ENCODE measurements around the gene ABHD18.
"Not testable (repeated sequence)": the region's sequence is repeated elsewhere in the genome, so short reads cannot be mapped to it uniquely, and the experiment has no call there.

Gene ABHD18

GRCh38 chr4:127970925-127971324 is 5.7 kb downstream of the ABHD18 start:
- not testable (repeated sequence) for H3K4me3 ChIP-seq (ENCODE audit: low read depth, low read length); H2BK120ac ChIP-seq (ENCODE audit: insufficient read depth, low read length, poor library complexity); H3K4me1 ChIP-seq (ENCODE audit: control insufficient read depth in 1 of 2, insufficient read depth in 2 of 2, low read length in 2 of 2); H3K9ac ChIP-seq (ENCODE audit: low read length); H3K4ac ChIP-seq (ENCODE audit: low read depth, low read length); H3K36me3 ChIP-seq (ENCODE audit: control insufficient read depth in 1 of 2, insufficient read depth in 2 of 2, low read length in 2 of 2); H3K9me3 ChIP-seq (ENCODE audit: insufficient read depth, low read depth, low read length); H3K18ac ChIP-seq (ENCODE audit: low read length); H3K14ac ChIP-seq (ENCODE audit: low read length); H2BK5ac ChIP-seq (ENCODE audit: low read depth, low read length, poor library complexity); H3K23ac ChIP-seq (ENCODE audit: low read length); H3K79me1 ChIP-seq (ENCODE audit: low read length); H3K4me2 ChIP-seq (ENCODE audit: low read length); H4K8ac ChIP-seq (ENCODE audit: low read depth, low read length); DNase-seq; H2AFZ ChIP-seq (ENCODE audit: insufficient read depth, low read length, poor library complexity); H4K91ac ChIP-seq (ENCODE audit: low read depth, low read length); H3K79me2 ChIP-seq (ENCODE audit: control insufficient read depth, insufficient read depth, low read length, poor library complexity); H3K27ac ChIP-seq (ENCODE audit: low read depth, low read length); H4K12ac ChIP-seq (ENCODE audit: low read depth, low read length); H3K27me3 ChIP-seq (ENCODE audit: insufficient read depth, low read length); H2AK5ac ChIP-seq (ENCODE audit: low read length); H2BK12ac ChIP-seq (ENCODE audit: low read length)
- WGBS (ENCODE audit: extremely low coverage, insufficient coverage, insufficient read length), result no CpG with 5 or more reads among the region's 4 CpGs

GRCh38 chr4:127975121-127975770 is 10.0 kb downstream of the ABHD18 start:
- no peak overlapping the region for H3K18ac ChIP-seq (ENCODE audit: low read length)
- no peak overlapping the region for H2BK5ac ChIP-seq (ENCODE audit: low read depth, low read length, poor library complexity)
- no peak overlapping the region for H3K4ac ChIP-seq (ENCODE audit: low read depth, low read length)
- no CpG with 5 or more reads among the region's 2 CpGs for WGBS (ENCODE audit: extremely low coverage, insufficient coverage, insufficient read length)
- H3K4me3 ChIP-seq (ENCODE audit: low read depth, low read length), result no peak overlapping the region
- no peak overlapping the region for H2AFZ ChIP-seq (ENCODE audit: insufficient read depth, low read length, poor library complexity)
- H3K23ac ChIP-seq (ENCODE audit: low read length), result no peak overlapping the region
- H3K27ac ChIP-seq (ENCODE audit: low read depth, low read length), result no peak overlapping the region
- no peak overlapping the region for H3K9ac ChIP-seq (ENCODE audit: low read length)
- H2AK5ac ChIP-seq (ENCODE audit: low read length), result no peak overlapping the region
- no peaks in the 10 kb centered on the region for H3K79me1 ChIP-seq (ENCODE audit: low read length)
- no peak overlapping the region for H2BK120ac ChIP-seq (ENCODE audit: insufficient read depth, low read length, poor library complexity)
- H4K8ac ChIP-seq (ENCODE audit: low read depth, low read length), result no peak overlapping the region
- H3K4me2 ChIP-seq (ENCODE audit: low read length), result no peak overlapping the region
- no peaks in the 10 kb centered on the region for H3K27me3 ChIP-seq (ENCODE audit: insufficient read depth, low read length)
- H3K9me3 ChIP-seq (ENCODE audit: insufficient read depth, low read depth, low read length), result no peaks in the 10 kb centered on the region
- no peak overlapping the region for H4K91ac ChIP-seq (ENCODE audit: low read depth, low read length)
- H3K36me3 ChIP-seq (ENCODE audit: control insufficient read depth in 1 of 2, insufficient read depth in 2 of 2, low read length in 2 of 2), result peaks cover 6 to 8% of the 10 kb centered on the region in 2 experiments
- H2BK12ac ChIP-seq (ENCODE audit: low read length), result no peak overlapping the region
- peaks cover 2 to 3% of the 10 kb centered on the region in 2 experiments for H3K4me1 ChIP-seq (ENCODE audit: control insufficient read depth in 1 of 2, insufficient read depth in 2 of 2, low read length in 2 of 2)
- H3K14ac ChIP-seq (ENCODE audit: low read length), result no peak overlapping the region
- no peak overlapping the region for H4K12ac ChIP-seq (ENCODE audit: low read depth, low read length)
- no peak for DNase-seq
- H3K79me2 ChIP-seq (ENCODE audit: control insufficient read depth, insufficient read depth, low read length, poor library complexity), result no peaks in the 10 kb centered on the region

DNA sequence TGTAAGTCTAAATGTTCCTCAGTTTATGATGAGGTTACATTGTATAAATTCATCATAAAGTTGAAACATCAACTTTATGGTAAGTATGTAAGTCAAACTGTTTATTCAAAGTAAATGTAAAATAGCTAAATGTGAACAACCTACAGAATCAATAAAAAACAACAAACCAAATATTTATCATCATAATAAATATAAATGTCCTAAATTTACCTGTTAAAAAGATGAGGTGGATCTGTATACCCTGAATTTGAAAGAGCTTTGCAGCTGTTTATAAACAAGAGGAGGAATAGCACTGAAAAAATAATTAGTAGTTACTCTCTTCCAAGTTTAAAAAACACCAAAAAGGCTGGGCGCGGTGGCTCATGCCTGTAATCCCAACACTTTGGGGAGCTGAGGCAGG is 13.7 kb downstream of the ABHD18 start:
- DNase-seq, result no peak
- no peaks in the 10 kb centered on the region for H3K79me1 ChIP-seq (ENCODE audit: low read length)
- no peaks in the 10 kb centered on the region for H3K4me1 ChIP-seq (ENCODE audit: control insufficient read depth in 1 of 2, insufficient read depth in 2 of 2, low read length in 2 of 2)
- H4K8ac ChIP-seq (ENCODE audit: low read depth, low read length), result no peak overlapping the region
- H3K4ac ChIP-seq (ENCODE audit: low read depth, low read length), result no peak overlapping the region
- H3K18ac ChIP-seq (ENCODE audit: low read length), result no peak overlapping the region
- H2AK5ac ChIP-seq (ENCODE audit: low read length), result no peak overlapping the region
- H3K36me3 ChIP-seq (ENCODE audit: control insufficient read depth in 1 of 2, insufficient read depth in 2 of 2, low read length in 2 of 2), result peaks cover 5 to 10% of the 10 kb centered on the region in 2 experiments
- H3K9me3 ChIP-seq (ENCODE audit: insufficient read depth, low read depth, low read length), result no peaks in the 10 kb centered on the region
- no peaks in the 10 kb centered on the region for H3K79me2 ChIP-seq (ENCODE audit: control insufficient read depth, insufficient read depth, low read length, poor library complexity)
- no peak overlapping the region for H3K4me3 ChIP-seq (ENCODE audit: low read depth, low read length)
- H3K9ac ChIP-seq (ENCODE audit: low read length), result no peak overlapping the region
- H4K12ac ChIP-seq (ENCODE audit: low read depth, low read length), result no peak overlapping the region
- H3K27me3 ChIP-seq (ENCODE audit: insufficient read depth, low read length), result no peaks in the 10 kb centered on the region
- no peak overlapping the region for H3K14ac ChIP-seq (ENCODE audit: low read length)
- H2BK12ac ChIP-seq (ENCODE audit: low read length), result no peak overlapping the region
- no peak overlapping the region for H4K91ac ChIP-seq (ENCODE audit: low read depth, low read length)
- H2BK120ac ChIP-seq (ENCODE audit: insufficient read depth, low read length, poor library complexity), result no peak overlapping the region
- no peak overlapping the region for H3K27ac ChIP-seq (ENCODE audit: low read depth, low read length)
- H2AFZ ChIP-seq (ENCODE audit: insufficient read depth, low read length, poor library complexity), result no peak overlapping the region
- H3K23ac ChIP-seq (ENCODE audit: low read length), result no peak overlapping the region
- H2BK5ac ChIP-seq (ENCODE audit: low read depth, low read length, poor library complexity), result no peak overlapping the region
- H3K4me2 ChIP-seq (ENCODE audit: low read length), result no peak overlapping the region
- no CpG with 5 or more reads among the region's 2 CpGs for WGBS (ENCODE audit: extremely low coverage, insufficient coverage, insufficient read length)

DNA sequence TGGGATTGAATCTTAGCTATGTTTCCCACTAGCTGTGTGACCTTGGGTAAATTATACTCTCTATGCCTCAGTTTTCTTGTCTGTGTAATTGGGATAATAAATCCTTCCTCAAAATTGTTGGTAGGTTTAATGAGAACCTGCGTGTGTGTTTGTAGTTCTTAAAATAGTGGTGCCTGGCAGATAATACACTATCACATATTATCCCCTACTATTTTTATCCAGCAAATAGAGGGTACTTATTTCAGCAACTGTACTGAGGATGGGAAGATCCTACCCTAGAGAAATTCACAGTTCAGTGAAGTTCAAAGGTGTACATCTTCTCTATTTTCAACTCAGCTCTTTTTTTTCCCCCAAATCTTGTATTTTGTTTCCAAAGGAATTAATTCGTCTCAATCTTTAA is 17.2 kb downstream of the ABHD18 start:
- no peak overlapping the region for H2BK120ac ChIP-seq (ENCODE audit: insufficient read depth, low read length, poor library complexity)
- no peak overlapping the region for H4K91ac ChIP-seq (ENCODE audit: low read depth, low read length)
- H2AFZ ChIP-seq (ENCODE audit: insufficient read depth, low read length, poor library complexity), result no peak overlapping the region
- no peaks in the 10 kb centered on the region for H3K79me1 ChIP-seq (ENCODE audit: low read length)
- no peak overlapping the region for H2BK12ac ChIP-seq (ENCODE audit: low read length)
- H3K36me3 ChIP-seq (ENCODE audit: control insufficient read depth in 1 of 2, insufficient read depth in 2 of 2, low read length in 2 of 2), result peaks cover 1 to 12% of the 10 kb centered on the region in 2 experiments
- no peak overlapping the region for H2AK5ac ChIP-seq (ENCODE audit: low read length)
- H3K18ac ChIP-seq (ENCODE audit: low read length), result no peak overlapping the region
- no peak overlapping the region for H3K4me3 ChIP-seq (ENCODE audit: low read depth, low read length)
- H3K4me1 ChIP-seq (ENCODE audit: control insufficient read depth in 1 of 2, insufficient read depth in 2 of 2, low read length in 2 of 2), result no peaks in the 10 kb centered on the region
- H3K27ac ChIP-seq (ENCODE audit: low read depth, low read length), result no peak overlapping the region
- no peaks in the 10 kb centered on the region for H3K9me3 ChIP-seq (ENCODE audit: insufficient read depth, low read depth, low read length)
- H2BK5ac ChIP-seq (ENCODE audit: low read depth, low read length, poor library complexity), result no peak overlapping the region
- H3K9ac ChIP-seq (ENCODE audit: low read length), result no peak overlapping the region
- DNase-seq, result no peak
- no peak overlapping the region for H3K4me2 ChIP-seq (ENCODE audit: low read length)
- H4K12ac ChIP-seq (ENCODE audit: low read depth, low read length), result no peak overlapping the region
- H3K4ac ChIP-seq (ENCODE audit: low read depth, low read length), result no peak overlapping the region
- no CpG with 5 or more reads among the region's 2 CpGs for WGBS (ENCODE audit: extremely low coverage, insufficient coverage, insufficient read length)
- no peaks in the 10 kb centered on the region for H3K27me3 ChIP-seq (ENCODE audit: insufficient read depth, low read length)
- no peak overlapping the region for H4K8ac ChIP-seq (ENCODE audit: low read depth, low read length)
- H3K14ac ChIP-seq (ENCODE audit: low read length), result no peak overlapping the region
- no peak overlapping the region for H3K23ac ChIP-seq (ENCODE audit: low read length)
- no peaks in the 10 kb centered on the region for H3K79me2 ChIP-seq (ENCODE audit: control insufficient read depth, insufficient read depth, low read length, poor library complexity)

Measured in trophoblast cell (in vitro differentiated cells and primary cell).